CD4-positive, alpha-beta T cell treated with Interleukin-17A for 4 hours (primary cell): ENCODE measurements around the gene S100P.
"Not testable (repeated sequence)": the region's sequence is repeated elsewhere in the genome, so short reads cannot be mapped to it uniquely, and the experiment has no call there.

Experiments
- DNase-seq: peaks from one replicate; pipeline ENCODE4 v3.0.0-alpha.2; 2020; ENCODE audit warnings: mixed read lengths

Gene S100P

GRCh38 chr4:6693231-6694176, at the start of gene S100P:
Gene S100P, plus strand, starts transcription at chr4:6693878. Its CDS starts 55 bp downstream, at chr4:6693933.
- DNase-seq = no peak

- DNase-seq = no peak
Observed at GRCh38 chr4:6644792-6645530, 48.7 kb upstream of the S100P start.

- no peak for DNase-seq
Observed at GRCh38 chr4:6647169-6647568, 46.5 kb upstream of the S100P start.

GRCh38 chr4:6647582-6648230, 46.0 kb upstream of the S100P start:
- DNase-seq = no peak

GRCh38 chr4:6649216-6649615, 44.5 kb upstream of the S100P start:
- no peak for DNase-seq

GRCh38 chr4:6654211-6654610, 39.5 kb upstream of the S100P start:
- DNase-seq = not testable (repeated sequence)

GRCh38 chr4:6655291-6655690, 38.4 kb upstream of the S100P start:
- DNase-seq = not testable (repeated sequence)

GRCh38 chr4:6655924-6656323, 37.8 kb upstream of the S100P start:
- DNase-seq = no peak

- no peak for DNase-seq
Observed at GRCh38 chr4:6657242-6658208, 36.2 kb upstream of the S100P start.

- no peak for DNase-seq
Observed at GRCh38 chr4:6658209-6658595, 35.5 kb upstream of the S100P start.

- DNase-seq = peak; percentile 69
Observed at GRCh38 chr4:6658597-6659075, 35.0 kb upstream of the S100P start.

GRCh38 chr4:6659897-6660296, 33.8 kb upstream of the S100P start:
- DNase-seq = no peak

- DNase-seq = no peak
Observed at GRCh38 chr4:6660430-6660829, 33.2 kb upstream of the S100P start.

GRCh38 chr4:6662591-6662990, 31.1 kb upstream of the S100P start:
- no peak for DNase-seq

- DNase-seq = no peak
Observed at GRCh38 chr4:6663596-6664393, 29.9 kb upstream of the S100P start.

GRCh38 chr4:6665320-6665654, 28.4 kb upstream of the S100P start:
- no peak for DNase-seq

- no peak for DNase-seq
Observed at GRCh38 chr4:6668391-6668790, 25.3 kb upstream of the S100P start.

- DNase-seq = no peak
Observed at GRCh38 chr4:6671648-6672047, 22.0 kb upstream of the S100P start.

GRCh38 chr4:6672131-6672530, 21.5 kb upstream of the S100P start:
- no peak for DNase-seq

- not testable (repeated sequence) for DNase-seq
Observed at GRCh38 chr4:6672541-6673190, 21.0 kb upstream of the S100P start.

GRCh38 chr4:6673191-6673659, 20.5 kb upstream of the S100P start:
- peak; percentile 44 for DNase-seq
